RWPE2 (cell line): ENCODE results near the gene CCR5.

Experiments
- ATAC-seq: fragments of 200-7000 bp; cut with Tn5 transposase; 3 replicates; pipeline ENCODE4 v1.9.1; 2021; ENCODE audit warnings: low read depth
- DNase-seq: peaks from one replicate; pipeline ENCODE4 v3.0.0-alpha.2; 2020; ENCODE audit warnings: low spot score
- H3K27ac ChIP-seq: fragments of 450-650 bp; 2 replicates; pipeline ENCODE4 v1.5.1; 2017; ENCODE audit warnings: mild to moderate bottlenecking; ENCODE audit not compliant: poor library complexity, severe bottlenecking
- H3K27me3 ChIP-seq: fragments of 250-450 bp; sonication (Bioruptor Pico); 2 replicates; pipeline ENCODE4 v1.5.1; 2021; ENCODE audit warnings: mild to moderate bottlenecking, moderate library complexity; ENCODE audit not compliant: insufficient read depth, poor library complexity, severe bottlenecking
- H3K36me3 ChIP-seq: fragments of 250-450 bp; sonication (Bioruptor Pico); 2 replicates; pipeline ENCODE4 v1.5.1; 2020; ENCODE audit warnings: low read depth, mild to moderate bottlenecking, moderate library complexity
- H3K4me1 ChIP-seq: fragments of 250-450 bp; sonication (Bioruptor Pico); 2 replicates; pipeline ENCODE4 v1.5.1; 2021; ENCODE audit warnings: mild to moderate bottlenecking, moderate library complexity; ENCODE audit not compliant: insufficient read depth, poor library complexity, severe bottlenecking
- H3K4me3 ChIP-seq: fragments of 250-450 bp; sonication (Bioruptor Pico); 2 replicates; pipeline ENCODE4 v1.5.1; 2021; ENCODE audit warnings: mild to moderate bottlenecking, moderate library complexity; ENCODE audit not compliant: severe bottlenecking
- H3K9me3 ChIP-seq: fragments of 250-450 bp; sonication (Bioruptor Pico); 2 replicates; pipeline ENCODE4 v1.5.1; 2021; ENCODE audit warnings: mild to moderate bottlenecking, moderate library complexity; ENCODE audit not compliant: severe bottlenecking
- CTCF ChIP-seq: fragments of 450-650 bp; IDR thresholded peaks from one replicate; pipeline ENCODE4 v1.5.1; 2017; ENCODE audit warnings: mild to moderate bottlenecking, moderate library complexity; ENCODE audit not compliant: poor library complexity, severe bottlenecking

Gene CCR5

GRCh38 chr3:46375218-46375617 is 4.5 kb downstream of the CCR5 start:
- no peak for TF ChIP-seq CTCF
- Histone ChIP-seq H3K9me3 (no peaks in the 10 kb centered on the region), H3K27ac (no peak overlapping the region), H3K4me1 (no peaks in the 10 kb centered on the region), H3K36me3 (no peaks in the 10 kb centered on the region), H3K27me3 (peaks cover 14% of the 10 kb centered on the region), H3K4me3 (no peak overlapping the region)
- ATAC-seq: no peak
- DNase-seq: no peak

- Histone ChIP-seq H3K4me3 (no peak overlapping the region), H3K4me1 (no peaks in the 10 kb centered on the region), H3K27ac (no peak overlapping the region), H3K27me3 (peaks cover 13% of the 10 kb centered on the region), H3K9me3 (no peaks in the 10 kb centered on the region), H3K36me3 (no peaks in the 10 kb centered on the region)
- ATAC-seq (no peak), DNase-seq (no peak)
- TF ChIP-seq CTCF: no peak
These were observed 5.1 kb downstream of the CCR5 start for GRCh38 chr3:46375814-46376213.

- no peak for DNase-seq
- TF ChIP-seq CTCF: peak; percentile 88
- no peaks in the 10 kb centered on the region for H3K4me1 ChIP-seq
- H3K27me3 ChIP-seq: peaks cover 12% of the 10 kb centered on the region
- no peaks in the 10 kb centered on the region for H3K36me3 ChIP-seq
- H3K27ac ChIP-seq: no peak overlapping the region
- no peak overlapping the region for H3K4me3 ChIP-seq
- no peaks in the 10 kb centered on the region for H3K9me3 ChIP-seq
- ATAC-seq: peak; percentile 77
These were observed 7.7 kb downstream of the CCR5 start for GRCh38 chr3:46378426-46378942.

- no peak for TF ChIP-seq CTCF
- Histone ChIP-seq H3K4me3 (no peak overlapping the region), H3K36me3 (no peaks in the 10 kb centered on the region), H3K9me3 (no peaks in the 10 kb centered on the region), H3K27ac (no peak overlapping the region), H3K27me3 (no peaks in the 10 kb centered on the region), H3K4me1 (no peaks in the 10 kb centered on the region)
- peak; percentile 29; the same call in 1 of the 3 replicates for ATAC-seq
- DNase-seq: no peak
These were observed 9.9 kb downstream of the CCR5 start for GRCh38 chr3:46380471-46381221.

- H3K9me3 ChIP-seq: no peaks in the 10 kb centered on the region
- TF ChIP-seq CTCF: no peak
- no peak for DNase-seq
- ATAC-seq: no peak
- H3K27me3 ChIP-seq: no peaks in the 10 kb centered on the region
- H3K36me3 ChIP-seq: no peaks in the 10 kb centered on the region
- no peak overlapping the region for H3K4me3 ChIP-seq
- H3K4me1 ChIP-seq: peaks cover 3% of the 10 kb centered on the region
- no peak overlapping the region for H3K27ac ChIP-seq
These were observed 10.9 kb downstream of the CCR5 start for GRCh38 chr3:46381625-46382024.
